Muscle of leg (tissue), 11 donors: ENCODE results near the gene ING2. TPM values are rescaled to one million over a fixed set of nuclear protein-coding genes. Genes with fewer than 3 reads are reported as not detected.

Experiments used
- DNase-seq: peaks from one replicate; pipeline ENCODE4 v3.0.0; 2013
- H3K27ac ChIP-seq: one replicate; pipeline ENCODE4 v1.5.1; 2013; ENCODE audit warnings: mild to moderate bottlenecking, low read length, control low read depth
- H3K27me3 ChIP-seq: one replicate; pipeline ENCODE4 v1.6.1; 2013; ENCODE audit warnings: low read length; ENCODE audit not compliant: control insufficient read depth, insufficient read depth
- H3K36me3 ChIP-seq: one replicate; pipeline ENCODE4 v1.6.1; 2013; ENCODE audit warnings: low read length; ENCODE audit not compliant: control insufficient read depth, insufficient read depth
- H3K4me1 ChIP-seq: one replicate; pipeline ENCODE4 v1.6.1; 2013; ENCODE audit warnings: low read length; ENCODE audit not compliant: control insufficient read depth, insufficient read depth
- H3K4me3 ChIP-seq: one replicate; pipeline ENCODE4 v1.5.1; 2013; ENCODE audit warnings: low read length, control low read depth
- H3K9me3 ChIP-seq: replicated peaks from 2 replicates; pipeline ENCODE4 v1.6.1; 2013; ENCODE audit warnings: low read depth, low read length; ENCODE audit not compliant: control insufficient read depth
- WGBS: methylation state at CpG from one replicate; pipeline ENCODE4 v1.1.5; 2013; ENCODE audit warnings: missing lambda C conversion rate; ENCODE audit not compliant: insufficient coverage; 5-methylcytosine and 5-hydroxymethylcytosine counted together
- polyA plus RNA-seq, 8 donors: library from polyadenylated mRNA; unstranded; fragments of 120-200 nt; gene quantifications; one replicate each; pipeline versions ENCODE4 v1.2.1 to v1.2.3, GENCODE V29; 2013; ENCODE audit warnings: inconsistent platforms in 1 of 8, low replicate concordance in 1 of 8; ENCODE audit not compliant: insufficient read length in 8 of 8, insufficient read depth in 1 of 8
- total RNA-seq: library from RNA; stranded (reverse); fragments of 120-200 nt; gene quantifications from one replicate; pipeline ENCODE4 v1.2.4, GENCODE V29; 2013

ING2 gene
- total and polyA plus RNA-seq, 9 donors = 11.5 to 18.2 (median 16.3) TPM

- Histone ChIP-seq H3K9me3 (no peaks in the 10 kb centered on the region), H3K4me3 (no peak overlapping the region), H3K27me3 (peaks cover 2% of the 10 kb centered on the region), H3K36me3 (no peaks in the 10 kb centered on the region), H3K27ac (no peak overlapping the region), H3K4me1 (no peaks in the 10 kb centered on the region)
- WGBS = 29% methylated on average over 4 of the region's 8 CpGs
- no peak for DNase-seq
Measured at GRCh38 chr4:183554878-183555585, 50.2 kb downstream of the ING2 start.

- no peak for DNase-seq
- no peaks in the 10 kb centered on the region for H3K4me1 ChIP-seq
- WGBS = 40% methylated on average over 1 of the region's 3 CpGs
- no peak overlapping the region for H3K27ac ChIP-seq
- no peak overlapping the region for H3K4me3 ChIP-seq
- no peaks in the 10 kb centered on the region for H3K27me3 ChIP-seq
- no peaks in the 10 kb centered on the region for H3K9me3 ChIP-seq
- H3K36me3 ChIP-seq = no peaks in the 10 kb centered on the region
Measured at GRCh38 chr4:183556947-183557346, 52.1 kb downstream of the ING2 start.

- Histone ChIP-seq H3K27ac (no peak overlapping the region), H3K4me1 (no peaks in the 10 kb centered on the region)
- 85% methylated on average over 3 of the region's 6 CpGs for WGBS
Measured at GRCh38 chr4:183557611-183558010, 52.8 kb downstream of the ING2 start.

GRCh38 chr4:183558873-183559272 is 54.0 kb downstream of the ING2 start:
- no peaks in the 10 kb centered on the region for H3K9me3 ChIP-seq
- H3K27ac ChIP-seq = no peak overlapping the region
- no peaks in the 10 kb centered on the region for H3K36me3 ChIP-seq
- no peaks in the 10 kb centered on the region for H3K4me1 ChIP-seq
- DNase-seq = no peak
- no peaks in the 10 kb centered on the region for H3K27me3 ChIP-seq
- 68% methylated on average over 8 of the region's 12 CpGs for WGBS
- H3K4me3 ChIP-seq = no peak overlapping the region

More at GRCh38 chr4:183557611-183558010, 52.8 kb downstream of the ING2 start:
- no peak overlapping the region for H3K4me3 ChIP-seq
- no peak for DNase-seq
- H3K9me3 ChIP-seq = no peaks in the 10 kb centered on the region
- H3K27me3 ChIP-seq = no peaks in the 10 kb centered on the region
- H3K36me3 ChIP-seq = no peaks in the 10 kb centered on the region

- no peaks in the 10 kb centered on the region for H3K27me3 ChIP-seq
- peak; percentile 29 for DNase-seq
- H3K4me1 ChIP-seq = no peaks in the 10 kb centered on the region
- no peaks in the 10 kb centered on the region for H3K36me3 ChIP-seq
- no peak overlapping the region for H3K4me3 ChIP-seq
- H3K9me3 ChIP-seq = no peaks in the 10 kb centered on the region
- H3K27ac ChIP-seq = no peak overlapping the region
- WGBS = 16% methylated on average over 4 of the region's 4 CpGs
Measured at GRCh38 chr4:183561905-183562304, 57.0 kb downstream of the ING2 start.

Other genes with a start within 250 kb of the ING2 start
- not detected for gene CLDN22, start 184.8 kb upstream of the ING2 start, total RNA-seq
- under 1 TPM in 5 of 8 donors, not detected in 3; 0.09 to 0.27 (median 0.21) TPM for gene CLDN22, start 184.8 kb upstream of the ING2 start, polyA plus RNA-seq
- not detected for gene CLDN24, start 182.6 kb upstream of the ING2 start, total RNA-seq
- gene CLDN24, start 182.6 kb upstream of the ING2 start, polyA plus RNA-seq = under 1 TPM in 1 of 8 donors, not detected in 7; 0.34 TPM
- 11.1 TPM for gene CDKN2AIP, start 60.4 kb upstream of the ING2 start, total RNA-seq
- 10 to 100 TPM; 17.8 to 23.2 (median 18.7) TPM for gene CDKN2AIP, start 60.4 kb upstream of the ING2 start, polyA plus RNA-seq
- gene RWDD4, start 154.1 kb downstream of the ING2 start, total RNA-seq = 27.8 TPM
- gene RWDD4, start 154.1 kb downstream of the ING2 start, polyA plus RNA-seq = 10 to 100 TPM; 26.1 to 32.1 (median 30.6) TPM
- 34.3 TPM for gene TRAPPC11, start 154.2 kb downstream of the ING2 start, total RNA-seq
- gene TRAPPC11, start 154.2 kb downstream of the ING2 start, polyA plus RNA-seq = 10 to 100 TPM; 19.9 to 29.3 (median 22.4) TPM